ENCODE results near the gene PROB1. TPM values are rescaled to one million over a fixed set of nuclear protein-coding genes. Genes with fewer than 3 reads are reported as not detected.

The PROB1 gene
- total and polyA plus RNA-seq, 2 of the 13 experiments (the other 11 are each of a cell fraction or from before 2014, with no cell fraction given): 0.69 to 1.1 TPM

GRCh38 chr5:139364466-139364865, 30.4 kb downstream of the PROB1 start (continued):
- TF ChIP-seq, protein P1, sequence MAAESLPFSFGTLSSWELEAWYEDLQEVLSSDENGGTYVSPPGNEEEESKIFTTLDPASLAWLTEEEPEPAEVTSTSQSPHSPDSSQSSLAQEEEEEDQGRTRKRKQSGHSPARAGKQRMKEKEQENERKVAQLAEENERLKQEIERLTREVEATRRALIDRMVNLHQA (CRISPR knock-in tag; IDR thresholded peaks at IDR 0.05): no peak
- TF ChIP-seq ZNF652 (CRISPR knock-in tag; IDR thresholded peaks at IDR 0.05; ENCODE audit: borderline replicate concordance, low read depth) (no peak), ZNF441 (CRISPR knock-in tag; IDR thresholded peaks at IDR 0.05; ENCODE audit: borderline replicate concordance) (no peak), TCF12 (IDR thresholded peaks at IDR 0.05) (no peak), TCF12 (CRISPR knock-in tag; IDR thresholded peaks at IDR 0.05) (no peak), FOXP1 (IDR thresholded peaks at IDR 0.05) (no peak), FOXP1 (CRISPR knock-in tag; IDR thresholded peaks at IDR 0.05) (no peak)
- TF ChIP-seq, protein P2, sequence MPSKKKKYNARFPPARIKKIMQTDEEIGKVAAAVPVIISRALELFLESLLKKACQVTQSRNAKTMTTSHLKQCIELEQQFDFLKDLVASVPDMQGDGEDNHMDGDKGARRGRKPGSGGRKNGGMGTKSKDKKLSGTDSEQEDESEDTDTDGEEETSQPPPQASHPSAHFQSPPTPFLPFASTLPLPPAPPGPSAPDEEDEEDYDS (CRISPR knock-in tag; IDR thresholded peaks at IDR 0.05): no peak
- TF ChIP-seq, protein P3, sequence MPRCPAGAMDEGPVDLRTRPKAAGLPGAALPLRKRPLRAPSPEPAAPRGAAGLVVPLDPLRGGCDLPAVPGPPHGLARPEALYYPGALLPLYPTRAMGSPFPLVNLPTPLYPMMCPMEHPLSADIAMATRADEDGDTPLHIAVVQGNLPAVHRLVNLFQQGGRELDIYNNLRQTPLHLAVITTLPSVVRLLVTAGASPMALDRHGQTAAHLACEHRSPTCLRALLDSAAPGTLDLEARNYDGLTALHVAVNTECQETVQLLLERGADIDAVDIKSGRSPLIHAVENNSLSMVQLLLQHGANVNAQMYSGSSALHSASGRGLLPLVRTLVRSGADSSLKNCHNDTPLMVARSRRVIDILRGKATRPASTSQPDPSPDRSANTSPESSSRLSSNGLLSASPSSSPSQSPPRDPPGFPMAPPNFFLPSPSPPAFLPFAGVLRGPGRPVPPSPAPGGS (CRISPR knock-in tag; IDR thresholded peaks at IDR 0.05): no peak
- TF ChIP-seq, protein P4, sequence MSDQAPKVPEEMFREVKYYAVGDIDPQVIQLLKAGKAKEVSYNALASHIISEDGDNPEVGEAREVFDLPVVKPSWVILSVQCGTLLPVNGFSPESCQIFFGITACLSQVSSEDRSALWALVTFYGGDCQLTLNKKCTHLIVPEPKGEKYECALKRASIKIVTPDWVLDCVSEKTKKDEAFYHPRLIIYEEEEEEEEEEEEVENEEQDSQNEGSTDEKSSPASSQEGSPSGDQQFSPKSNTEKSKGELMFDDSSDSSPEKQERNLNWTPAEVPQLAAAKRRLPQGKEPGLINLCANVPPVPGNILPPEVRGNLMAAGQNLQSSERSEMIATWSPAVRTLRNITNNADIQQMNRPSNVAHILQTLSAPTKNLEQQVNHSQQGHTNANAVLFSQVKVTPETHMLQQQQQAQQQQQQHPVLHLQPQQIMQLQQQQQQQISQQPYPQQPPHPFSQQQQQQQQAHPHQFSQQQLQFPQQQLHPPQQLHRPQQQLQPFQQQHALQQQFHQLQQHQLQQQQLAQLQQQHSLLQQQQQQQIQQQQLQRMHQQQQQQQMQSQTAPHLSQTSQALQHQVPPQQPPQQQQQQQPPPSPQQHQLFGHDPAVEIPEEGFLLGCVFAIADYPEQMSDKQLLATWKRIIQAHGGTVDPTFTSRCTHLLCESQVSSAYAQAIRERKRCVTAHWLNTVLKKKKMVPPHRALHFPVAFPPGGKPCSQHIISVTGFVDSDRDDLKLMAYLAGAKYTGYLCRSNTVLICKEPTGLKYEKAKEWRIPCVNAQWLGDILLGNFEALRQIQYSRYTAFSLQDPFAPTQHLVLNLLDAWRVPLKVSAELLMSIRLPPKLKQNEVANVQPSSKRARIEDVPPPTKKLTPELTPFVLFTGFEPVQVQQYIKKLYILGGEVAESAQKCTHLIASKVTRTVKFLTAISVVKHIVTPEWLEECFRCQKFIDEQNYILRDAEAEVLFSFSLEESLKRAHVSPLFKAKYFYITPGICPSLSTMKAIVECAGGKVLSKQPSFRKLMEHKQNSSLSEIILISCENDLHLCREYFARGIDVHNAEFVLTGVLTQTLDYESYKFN (CRISPR knock-in tag; conservative IDR thresholded peaks at IDR 0.05): no peak
- TF ChIP-seq, protein P5, sequence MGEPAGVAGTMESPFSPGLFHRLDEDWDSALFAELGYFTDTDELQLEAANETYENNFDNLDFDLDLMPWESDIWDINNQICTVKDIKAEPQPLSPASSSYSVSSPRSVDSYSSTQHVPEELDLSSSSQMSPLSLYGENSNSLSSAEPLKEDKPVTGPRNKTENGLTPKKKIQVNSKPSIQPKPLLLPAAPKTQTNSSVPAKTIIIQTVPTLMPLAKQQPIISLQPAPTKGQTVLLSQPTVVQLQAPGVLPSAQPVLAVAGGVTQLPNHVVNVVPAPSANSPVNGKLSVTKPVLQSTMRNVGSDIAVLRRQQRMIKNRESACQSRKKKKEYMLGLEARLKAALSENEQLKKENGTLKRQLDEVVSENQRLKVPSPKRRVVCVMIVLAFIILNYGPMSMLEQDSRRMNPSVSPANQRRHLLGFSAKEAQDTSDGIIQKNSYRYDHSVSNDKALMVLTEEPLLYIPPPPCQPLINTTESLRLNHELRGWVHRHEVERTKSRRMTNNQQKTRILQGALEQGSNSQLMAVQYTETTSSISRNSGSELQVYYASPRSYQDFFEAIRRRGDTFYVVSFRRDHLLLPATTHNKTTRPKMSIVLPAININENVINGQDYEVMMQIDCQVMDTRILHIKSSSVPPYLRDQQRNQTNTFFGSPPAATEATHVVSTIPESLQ (CRISPR knock-in tag; conservative IDR thresholded peaks at IDR 0.05): no peak
- TF ChIP-seq, protein P6, sequence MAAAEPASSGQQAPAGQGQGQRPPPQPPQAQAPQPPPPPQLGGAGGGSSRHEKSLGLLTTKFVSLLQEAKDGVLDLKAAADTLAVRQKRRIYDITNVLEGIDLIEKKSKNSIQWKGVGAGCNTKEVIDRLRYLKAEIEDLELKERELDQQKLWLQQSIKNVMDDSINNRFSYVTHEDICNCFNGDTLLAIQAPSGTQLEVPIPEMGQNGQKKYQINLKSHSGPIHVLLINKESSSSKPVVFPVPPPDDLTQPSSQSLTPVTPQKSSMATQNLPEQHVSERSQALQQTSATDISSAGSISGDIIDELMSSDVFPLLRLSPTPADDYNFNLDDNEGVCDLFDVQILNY (CRISPR knock-in tag; conservative IDR thresholded peaks at IDR 0.05): no peak
- TF ChIP-seq, protein P7, sequence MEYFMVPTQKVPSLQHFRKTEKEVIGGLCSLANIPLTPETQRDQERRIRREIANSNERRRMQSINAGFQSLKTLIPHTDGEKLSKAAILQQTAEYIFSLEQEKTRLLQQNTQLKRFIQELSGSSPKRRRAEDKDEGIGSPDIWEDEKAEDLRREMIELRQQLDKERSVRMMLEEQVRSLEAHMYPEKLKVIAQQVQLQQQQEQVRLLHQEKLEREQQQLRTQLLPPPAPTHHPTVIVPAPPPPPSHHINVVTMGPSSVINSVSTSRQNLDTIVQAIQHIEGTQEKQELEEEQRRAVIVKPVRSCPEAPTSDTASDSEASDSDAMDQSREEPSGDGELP (IDR thresholded peaks at IDR 0.05; ENCODE audit: borderline replicate concordance, low read depth): no peak
